Measurements from ENCODE around the gene PRKG1.

GRCh38 chr10:52092390-52092789 lies 1018.1 kb downstream of the PRKG1 start:
- no peak for TF ChIP-seq CTCF (conservative IDR thresholded peaks at IDR 0.05 in 1 of 2, IDR thresholded peaks at IDR 0.05 in 1 of 2; ENCODE audit: extremely low read depth in 1 of 2, insufficient read depth in 1 of 2, low read depth in 1 of 2, low read length in 2 of 2)
- TF ChIP-seq EZH2 (IDR thresholded peaks at IDR 0.05; ENCODE audit: borderline replicate concordance, low read length) = no peak
